Caco-2 (cell line): Measurements from ENCODE around the gene PTPRN2. TPM values are rescaled to one million over a fixed set of nuclear protein-coding genes. Genes with fewer than 3 reads are reported as not detected.

Experiments used
- BruUV-seq: library from RNA; stranded (reverse); fragments of 400-500 nt; replicated peaks from 2 replicates; lab custom pipeline; 2021; lab: Mats Ljungman, UMichigan
- CTCF ChIA-PET: fragments of 300-600 bp; sonication (Branson Sonifier 250); formaldehyde crosslinking; loops from one replicate; lab custom pipeline; 2022; ENCODE audit warnings: antibody characterized with exemption; lab: Charles Lee
- POLR2A ChIA-PET: fragments of 300-600 bp; sonication (Branson Sonifier 250); formaldehyde crosslinking; loops from one replicate; lab custom pipeline; 2022; ENCODE audit warnings: antibody characterized with exemption; lab: Charles Lee
- DNase-seq, 2 experiments: peaks; one replicate each; pipeline versions ENCODE4 v3.0.0 to v3.0.0-alpha.2; 2020 to 2022
- H3K27me3 ChIP-seq: replicated peaks from 2 replicates; pipeline ENCODE4 v1.6.0; 2011; ENCODE audit warnings: low read length; ENCODE audit not compliant: control insufficient read depth, insufficient read depth
- H3K36me3 ChIP-seq: 2 replicates; pipeline ENCODE4 v1.5.1; 2011; ENCODE audit warnings: low read length; ENCODE audit not compliant: control insufficient read depth, insufficient read depth
- H3K4me1 ChIP-seq: fragments of 250-450 bp; sonication (Bioruptor Pico); 2 replicates; pipeline ENCODE4 v1.5.1; 2020; ENCODE audit warnings: mild to moderate bottlenecking
- H3K4me3 ChIP-seq: 2 replicates; pipeline ENCODE4 v1.5.1; 2011; ENCODE audit warnings: low read depth, mild to moderate bottlenecking, control low read depth, low read length
- H3K9me3 ChIP-seq: fragments of 250-450 bp; sonication (Bioruptor Pico); 2 replicates; pipeline ENCODE4 v1.5.1; 2020; ENCODE audit warnings: mild to moderate bottlenecking, moderate library complexity
- H3K27ac Mint-ChIP-seq: one replicate; pipeline ENCODE4 v1.8.0; 2022; ENCODE audit warnings: mixed read lengths; ENCODE audit not compliant: unreplicated experiment
- H3K27me3 Mint-ChIP-seq: one replicate; pipeline ENCODE4 v1.8.0; 2022; ENCODE audit warnings: mixed read lengths; ENCODE audit not compliant: insufficient read depth, unreplicated experiment
- H3K36me3 Mint-ChIP-seq: one replicate; pipeline ENCODE4 v1.8.0; 2022; ENCODE audit warnings: mild to moderate bottlenecking, mixed read lengths; ENCODE audit not compliant: insufficient read depth, unreplicated experiment
- H3K4me1 Mint-ChIP-seq: one replicate; pipeline ENCODE4 v1.8.0; 2022; ENCODE audit warnings: low read depth, mixed read lengths; ENCODE audit not compliant: unreplicated experiment
- H3K4me3 Mint-ChIP-seq: one replicate; pipeline ENCODE4 v1.8.0; 2022; ENCODE audit warnings: mild to moderate bottlenecking, moderate library complexity, mixed read lengths; ENCODE audit not compliant: unreplicated experiment
- H3K9me3 Mint-ChIP-seq: one replicate; pipeline ENCODE4 v1.8.0; 2022; ENCODE audit warnings: mixed read lengths; ENCODE audit not compliant: unreplicated experiment
- CTCF ChIP-seq, 2 experiments: fragments of 200-600 bp in 1 of 2; IDR thresholded peaks; 1 replicate in 1 of 2; 2 replicates in 1 of 2; pipeline versions ENCODE4 v1.5.1 to v1.8.0; 2011 to 2022; ENCODE audit warnings: antibody characterized with exemption in 1 of 2, control low read depth in 1 of 2, inconsistent platforms in 1 of 2, low read depth in 1 of 2, low read length in 1 of 2, mild to moderate bottlenecking in 1 of 2, moderate library complexity in 1 of 2; ENCODE audit not compliant: insufficient read depth in 1 of 2, severe bottlenecking in 1 of 2, unreplicated experiment in 1 of 2
- intact Hi-C: fragments of 100-400 bp; cut with micrococcal nuclease; formaldehyde crosslinking; loops from one replicate; pipeline ENCODE4 v1.10.0; 2022; ENCODE audit not compliant: unreplicated experiment
- total RNA-seq: library from RNA; stranded (reverse); gene quantifications from 2 replicates; pipeline ENCODE4 v1.2.3, GENCODE V29; 2022

Gene PTPRN2
- total RNA-seq, 1 experiment from 2014 or later, result 1.4 TPM

GRCh38 chr7:157877298-157878090, 710.1 kb downstream of the PTPRN2 start:
- BruUV-seq, result no TSS peak
- Histone ChIP-seq H3K9me3 (peaks cover 6% of the 10 kb centered on the region), H3K4me3 (no peak overlapping the region), H3K36me3 (no peaks in the 10 kb centered on the region), H3K4me1 (no peaks in the 10 kb centered on the region), H3K27me3 (no peaks in the 10 kb centered on the region)
- Mint-ChIP-seq H3K36me3 (no peaks in the 10 kb centered on the region), H3K4me1 (no peaks in the 10 kb centered on the region), H3K27ac (no peak overlapping the region), H3K4me3 (no peak overlapping the region), H3K27me3 (no peaks in the 10 kb centered on the region), H3K9me3 (peaks cover 14% of the 10 kb centered on the region)
- intact Hi-C loops, result no loop called here
- CTCF ChIA-PET, result no interaction called here
- DNase-seq, result no peak
- POLR2A ChIA-PET, result no interaction called here
- no peak for TF ChIP-seq CTCF (IDR thresholded peaks at IDR 0.05; ENCODE audit: insufficient read depth in 1 of 2, low read depth in 1 of 2, low read length in 1 of 2, severe bottlenecking in 1 of 2, unreplicated experiment in 1 of 2)

- Mint-ChIP-seq H3K4me1 (no peaks in the 10 kb centered on the region), H3K27me3 (no peaks in the 10 kb centered on the region), H3K27ac (no peak overlapping the region), H3K36me3 (no peaks in the 10 kb centered on the region), H3K4me3 (no peak overlapping the region), H3K9me3 (peaks cover 14% of the 10 kb centered on the region)
- H3K9me3 ChIP-seq, result peaks cover 6% of the 10 kb centered on the region
- H3K27me3 ChIP-seq, result no peaks in the 10 kb centered on the region
- BruUV-seq, result no TSS peak
- H3K4me3 ChIP-seq, result no peak overlapping the region
- H3K36me3 ChIP-seq, result no peaks in the 10 kb centered on the region
- no peak for DNase-seq
- ChIA-PET POLR2A (no interaction called here), CTCF (no interaction called here)
- no peak for TF ChIP-seq CTCF (IDR thresholded peaks at IDR 0.05; ENCODE audit: insufficient read depth in 1 of 2, low read depth in 1 of 2, low read length in 1 of 2, severe bottlenecking in 1 of 2, unreplicated experiment in 1 of 2)
- intact Hi-C loops, result no loop called here
- H3K4me1 ChIP-seq, result no peaks in the 10 kb centered on the region
Measured at GRCh38 chr7:157876469-157877285, 710.9 kb downstream of the PTPRN2 start.

DNA sequence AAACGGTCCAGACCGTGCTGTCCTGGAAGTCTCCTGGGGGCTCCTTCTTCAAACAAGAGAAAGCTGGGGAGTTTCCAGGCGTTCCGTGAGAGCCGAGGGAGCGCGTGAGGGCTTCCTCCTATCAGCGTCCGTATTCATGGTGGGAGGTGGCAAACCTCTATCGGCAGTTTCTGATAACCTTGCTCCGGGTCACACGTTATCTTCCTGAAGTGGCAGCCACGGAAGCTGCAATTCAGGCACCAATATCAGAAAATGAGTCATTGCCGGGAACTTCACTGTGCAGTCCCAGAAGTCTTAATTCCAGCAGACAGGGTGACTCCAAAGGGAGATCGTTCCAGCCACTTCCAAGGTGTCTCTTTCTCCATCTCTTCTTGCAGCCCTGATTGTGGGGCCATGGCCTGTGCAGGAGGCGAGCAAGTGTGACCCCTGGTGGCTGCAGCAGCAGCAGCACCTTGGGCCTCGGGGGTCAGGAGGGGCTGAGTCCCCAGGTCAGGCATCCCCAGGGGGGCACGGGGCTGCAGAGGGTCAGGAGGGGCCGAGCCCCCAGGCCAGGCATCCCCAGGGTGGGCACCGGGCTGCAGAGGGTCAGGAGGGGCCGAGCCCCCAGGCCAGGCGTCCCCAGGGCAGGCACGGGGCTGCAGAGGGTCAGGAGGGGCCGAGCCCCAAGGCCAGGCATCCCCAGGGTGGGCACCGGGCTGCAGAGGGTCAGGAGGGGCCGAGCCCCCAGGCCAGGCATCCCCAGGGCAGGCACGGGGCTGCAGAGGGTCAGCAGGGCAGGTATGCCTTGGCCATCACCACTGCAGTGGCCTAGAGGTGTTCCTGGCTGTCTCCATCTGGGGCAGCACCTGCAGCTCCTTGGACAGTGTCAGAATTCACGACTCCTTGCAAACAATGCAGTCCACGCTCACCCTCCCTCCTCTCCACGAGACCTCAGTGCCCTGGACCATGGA, 712.1 kb downstream of the PTPRN2 start:
- peaks cover 6% of the 10 kb centered on the region for H3K9me3 ChIP-seq
- intact Hi-C loops, result no loop called here
- DNase-seq, result no peak

More for the DNA sequence above, 712.1 kb downstream of the PTPRN2 start:
- H3K27me3 ChIP-seq, result no peaks in the 10 kb centered on the region
- Mint-ChIP-seq H3K27ac (no peak overlapping the region), H3K36me3 (no peaks in the 10 kb centered on the region), H3K27me3 (no peaks in the 10 kb centered on the region), H3K9me3 (peaks cover 24% of the 10 kb centered on the region), H3K4me3 (no peak overlapping the region), H3K4me1 (no peaks in the 10 kb centered on the region)
- POLR2A ChIA-PET, result no interaction called here
- H3K4me1 ChIP-seq, result no peaks in the 10 kb centered on the region
- no TSS peak for BruUV-seq
- no peaks in the 10 kb centered on the region for H3K36me3 ChIP-seq
- no peak for TF ChIP-seq CTCF (IDR thresholded peaks at IDR 0.05; ENCODE audit: insufficient read depth in 1 of 2, low read depth in 1 of 2, low read length in 1 of 2, severe bottlenecking in 1 of 2, unreplicated experiment in 1 of 2)
- CTCF ChIA-PET, result no interaction called here
- H3K4me3 ChIP-seq, result no peak overlapping the region
